B cell (primary cell): Measurements from ENCODE around the gene DNAJC15. TPM values are rescaled to one million over a fixed set of nuclear protein-coding genes. Genes with fewer than 3 reads are reported as not detected.

Source experiments
- ATAC-seq: fragments of 200-7000 bp; cut with Tn5 transposase; one replicate; pipeline ENCODE4 v1.10.0; 2021; ENCODE audit warnings: low read depth, mild to moderate bottlenecking, moderate number of reproducible peaks, moderate library complexity
- CTCF ChIA-PET: fragments of 350-600 bp; sonication (Branson Sonifier 250); formaldehyde crosslinking; loops from one replicate; lab custom pipeline; 2021; ENCODE audit warnings: antibody characterized with exemption, inconsistent platforms; lab: Charles Lee
- POLR2A ChIA-PET: fragments of 350-600 bp; sonication (Branson Sonifier 250); formaldehyde crosslinking; loops from one replicate; lab custom pipeline; 2021; ENCODE audit warnings: antibody characterized with exemption; lab: Charles Lee
- DNase-seq: peaks from one replicate; pipeline ENCODE4 v3.0.0; 2013
- H2AFZ ChIP-seq: 2 replicates; pipeline ENCODE4 v1.6.1; 2012; ENCODE audit warnings: mild to moderate bottlenecking, low read depth, low read length; ENCODE audit not compliant: insufficient read depth, poor library complexity, severe bottlenecking
- H3K27ac ChIP-seq, 2 donors: 1 replicate in 1 of 2; 2 replicates in 1 of 2; pipeline ENCODE4 v1.5.1; 2012 to 2013; ENCODE audit warnings: low read length in 2 of 2, mild to moderate bottlenecking in 2 of 2, moderate library complexity in 1 of 2
- H3K27me3 ChIP-seq, 4 experiments: fragments of 200-600 bp in 1 of 4; sonication (generic) in 1 of 4; replicated peaks in 1 of 4; 1 replicate in 2 of 4; 2 replicates in 2 of 4; pipeline versions ENCODE4 v1.6.1 to v1.7.0; 2013 to 2016; ENCODE audit warnings: low read length in 3 of 4, mild to moderate bottlenecking in 2 of 4, mixed read lengths in 1 of 4, moderate library complexity in 1 of 4; ENCODE audit not compliant: insufficient read depth in 4 of 4, control insufficient read depth in 3 of 4; ENCODE audit errors: control extremely low read depth in 1 of 4
- H3K36me3 ChIP-seq, 2 experiments: replicated peaks in 1 of 2; 1 replicate in 1 of 2; 2 replicates in 1 of 2; pipeline versions ENCODE4 v1.6.1 to v1.7.1; 2013; ENCODE audit warnings: low read length in 1 of 2; ENCODE audit not compliant: insufficient read depth in 2 of 2, control insufficient read depth in 1 of 2; ENCODE audit errors: control extremely low read depth in 1 of 2, extremely low read depth in 1 of 2
- H3K4me1 ChIP-seq, 2 donors: fragments of 200-600 bp in 1 of 2; sonication (generic) in 1 of 2; 1 replicate in 1 of 2; 2 replicates in 1 of 2; pipeline versions ENCODE4 v1.5.1 to v1.6.1; 2013 to 2017; ENCODE audit warnings: low read length in 2 of 2; ENCODE audit not compliant: control insufficient read depth in 2 of 2, insufficient read depth in 2 of 2
- H3K4me2 ChIP-seq: replicated peaks from 2 replicates; pipeline ENCODE3; 2012; ENCODE audit warnings: mild to moderate bottlenecking, low read depth, low read length; ENCODE audit not compliant: poor library complexity, severe bottlenecking
- H3K4me3 ChIP-seq, 5 experiments: fragments of 200-600 bp in 1 of 5; sonication (generic) in 1 of 5; 1 replicate in 3 of 5; 2 replicates in 2 of 5; pipeline versions ENCODE4 v1.5.1 to v1.7.0; 2011 to 2016; ENCODE audit warnings: low read length in 4 of 5, mild to moderate bottlenecking in 4 of 5, low read depth in 2 of 5, control low read depth in 1 of 5, moderate library complexity in 1 of 5; ENCODE audit not compliant: insufficient read depth in 1 of 5; ENCODE audit errors: control extremely low read depth in 1 of 5, extremely low read depth in 1 of 5
- H3K79me2 ChIP-seq: fragments of 200-600 bp; sonication (generic); one replicate; pipeline ENCODE4 v1.6.0; 2016; ENCODE audit warnings: low read length; ENCODE audit not compliant: control insufficient read depth, insufficient read depth
- H3K9ac ChIP-seq: fragments of 200-600 bp; sonication (generic); 2 replicates; pipeline ENCODE4 v1.6.1; 2017; ENCODE audit warnings: mild to moderate bottlenecking, low read length, moderate library complexity
- H3K9me3 ChIP-seq, 3 donors: one replicate each; pipeline versions ENCODE4 v1.6.1 to v1.7.1; 2013; ENCODE audit warnings: low read length in 2 of 3; ENCODE audit not compliant: control insufficient read depth in 2 of 3, insufficient read depth in 1 of 3; ENCODE audit errors: control extremely low read depth in 1 of 3
- H4K20me1 ChIP-seq: 2 replicates; pipeline ENCODE4 v1.6.0; 2012; ENCODE audit warnings: mild to moderate bottlenecking, low read length; ENCODE audit not compliant: insufficient read depth, control insufficient read depth, poor library complexity, severe bottlenecking
- H3K27ac Mint-ChIP-seq: one replicate; pipeline ENCODE4 v1.8.0; 2021; ENCODE audit warnings: mixed read lengths
- H3K27me3 Mint-ChIP-seq: one replicate; pipeline ENCODE4 v1.8.0; 2021; ENCODE audit warnings: mixed read lengths
- H3K4me1 Mint-ChIP-seq: one replicate; pipeline ENCODE4 v1.8.0; 2021; ENCODE audit warnings: mixed read lengths
- H3K4me3 Mint-ChIP-seq: one replicate; pipeline ENCODE4 v1.8.0; 2021; ENCODE audit warnings: mixed read lengths
- H3K9me3 Mint-ChIP-seq: one replicate; pipeline ENCODE4 v1.8.0; 2022; ENCODE audit warnings: mixed read lengths; ENCODE audit not compliant: insufficient read depth
- EZH2 ChIP-seq: IDR thresholded peaks from 2 replicates; pipeline ENCODE4 v1.6.1; 2012; ENCODE audit warnings: borderline replicate concordance, low read depth, mild to moderate bottlenecking, moderate library complexity, low read length; ENCODE audit not compliant: insufficient read depth, poor library complexity, severe bottlenecking
- WGBS: methylation state at CpG from one replicate; pipeline ENCODE4 v1.1.5; 2013; ENCODE audit warnings: missing lambda C conversion rate; ENCODE audit not compliant: insufficient coverage; 5-methylcytosine and 5-hydroxymethylcytosine counted together
- intact Hi-C: fragments of 100-400 bp; cut with micrococcal nuclease; formaldehyde crosslinking; loops from one replicate; pipeline ENCODE4 v1.10.0; 2022
- polyA plus RNA-seq: library from polyadenylated mRNA; depleted of rRNA; stranded (reverse); fragments of >200 nt; gene quantifications from 2 replicates; pipeline ENCODE4 v1.2.3, GENCODE V29; 2012
- total RNA-seq, 2 donors: library from RNA; stranded (reverse); fragments of 120-200 nt in 1 of 2; gene quantifications; 1 replicate in 1 of 2; 2 replicates in 1 of 2; pipeline versions ENCODE4 v1.2.3 to v1.2.4, GENCODE V29; 2013 to 2022
- TF ChIP-seq, protein P1 (sequence below): fragments of 200-600 bp; IDR thresholded peaks from one replicate; pipeline ENCODE4 v1.8.0; 2022; ENCODE audit warnings: antibody characterized with exemption, mild to moderate bottlenecking

Gene DNAJC15
- total and polyA plus RNA-seq, 2 donors (not counting 1 experiment from before 2014, with no cell fraction given) = 11.5 to 15.2 TPM

DNA sequence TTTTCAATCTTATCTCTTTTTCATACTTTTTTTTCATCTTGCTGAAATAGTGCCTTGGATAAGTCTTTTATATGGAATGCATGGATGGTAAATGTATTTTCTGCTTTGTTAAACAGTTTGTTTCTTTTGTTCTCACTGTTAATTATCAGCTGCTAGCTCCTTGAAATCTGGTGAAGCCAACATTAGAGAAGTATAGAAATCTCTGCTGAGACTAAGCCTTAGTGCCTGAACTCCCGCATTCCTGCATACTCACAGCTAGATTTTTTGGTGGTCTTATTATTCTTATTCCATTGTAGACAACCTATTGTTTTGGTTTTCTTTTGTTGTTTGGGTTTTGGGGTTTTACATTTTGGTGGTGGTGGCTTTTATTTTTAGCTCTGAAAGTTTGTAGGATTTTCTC lies 48.4 kb downstream of the DNAJC15 start:
- Mint-ChIP-seq H3K4me1 (peaks cover 36% of the 10 kb centered on the region), H3K27ac (peak overlapping the region; percentile 41), H3K9me3 (no peaks in the 10 kb centered on the region), H3K27me3 (no peaks in the 10 kb centered on the region), H3K4me3 (no peak overlapping the region)
- H3K9me3 ChIP-seq = peaks cover 0 to 1% (median 0%) of the 10 kb centered on the region in 3 donors
- H3K36me3 ChIP-seq = peaks cover 3 to 20% of the 10 kb centered on the region in 2 experiments
- no peak overlapping the region for H3K4me2 ChIP-seq
- POLR2A ChIA-PET = interaction anchor here (0.6 to 0.7 kb wide), 3 partner anchors 17 to 56 kb away, joined by 3 to 5 read pairs (median 5); no protein-coding TSS in a partner anchor
- H3K79me2 ChIP-seq = peaks cover 59% of the 10 kb centered on the region
- intact Hi-C loops = no loop called here
- CTCF ChIA-PET = interaction anchor here (0.7 to 3.6 kb wide), 4 partner anchors 9 to 102 kb away, joined by 3 to 13 read pairs (median 8); no protein-coding TSS in a partner anchor
- H4K20me1 ChIP-seq = no peaks in the 10 kb centered on the region
- no peaks in the 10 kb centered on the region for H3K27me3 ChIP-seq
- no peak for ATAC-seq
- peaks cover 10 to 25% of the 10 kb centered on the region in 2 donors for H3K4me1 ChIP-seq
- peak overlapping the region in 1 of 2 donors; percentile 25 for H3K27ac ChIP-seq
- no peak overlapping the region for H3K9ac ChIP-seq
- no peak overlapping the region for H2AFZ ChIP-seq
- DNase-seq = no peak
- WGBS = no CpG with 5 or more reads among the region's 1 CpG
- no peak for TF ChIP-seq EZH2
- TF ChIP-seq, protein P1, sequence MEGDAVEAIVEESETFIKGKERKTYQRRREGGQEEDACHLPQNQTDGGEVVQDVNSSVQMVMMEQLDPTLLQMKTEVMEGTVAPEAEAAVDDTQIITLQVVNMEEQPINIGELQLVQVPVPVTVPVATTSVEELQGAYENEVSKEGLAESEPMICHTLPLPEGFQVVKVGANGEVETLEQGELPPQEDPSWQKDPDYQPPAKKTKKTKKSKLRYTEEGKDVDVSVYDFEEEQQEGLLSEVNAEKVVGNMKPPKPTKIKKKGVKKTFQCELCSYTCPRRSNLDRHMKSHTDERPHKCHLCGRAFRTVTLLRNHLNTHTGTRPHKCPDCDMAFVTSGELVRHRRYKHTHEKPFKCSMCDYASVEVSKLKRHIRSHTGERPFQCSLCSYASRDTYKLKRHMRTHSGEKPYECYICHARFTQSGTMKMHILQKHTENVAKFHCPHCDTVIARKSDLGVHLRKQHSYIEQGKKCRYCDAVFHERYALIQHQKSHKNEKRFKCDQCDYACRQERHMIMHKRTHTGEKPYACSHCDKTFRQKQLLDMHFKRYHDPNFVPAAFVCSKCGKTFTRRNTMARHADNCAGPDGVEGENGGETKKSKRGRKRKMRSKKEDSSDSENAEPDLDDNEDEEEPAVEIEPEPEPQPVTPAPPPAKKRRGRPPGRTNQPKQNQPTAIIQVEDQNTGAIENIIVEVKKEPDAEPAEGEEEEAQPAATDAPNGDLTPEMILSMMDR = no peak
- no peak overlapping the region for H3K4me3 ChIP-seq

DNA sequence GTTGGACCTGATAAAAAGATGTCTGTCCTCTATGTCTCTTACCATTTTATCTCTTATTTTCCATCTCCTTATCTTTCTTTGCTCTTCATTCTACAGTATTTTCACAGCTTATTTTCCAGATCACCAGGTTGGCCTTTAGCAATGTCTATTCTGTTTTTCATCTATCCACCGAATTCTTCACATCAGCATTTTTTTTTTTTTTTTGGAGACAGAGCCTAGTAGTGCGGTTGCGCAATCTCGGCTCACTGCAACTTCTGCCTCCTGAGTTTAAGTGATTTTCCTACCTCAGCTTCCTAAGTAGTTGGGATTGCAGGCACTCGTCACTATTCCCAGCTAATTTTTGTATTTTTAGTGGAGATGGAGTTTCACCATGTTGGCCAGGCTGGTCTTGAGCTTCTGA lies 49.0 kb downstream of the DNAJC15 start:
- Mint-ChIP-seq H3K4me3 (no peak overlapping the region), H3K27ac (no peak overlapping the region), H3K9me3 (no peaks in the 10 kb centered on the region), H3K27me3 (no peaks in the 10 kb centered on the region), H3K4me1 (peaks cover 41% of the 10 kb centered on the region)
- WGBS = 100% methylated on average over 1 of the region's 5 CpGs
- Histone ChIP-seq H3K4me3 (no peak overlapping the region), H4K20me1 (no peaks in the 10 kb centered on the region), H3K4me2 (no peak overlapping the region), H3K9me3 (peaks cover 0 to 1% (median 0%) of the 10 kb centered on the region in 3 donors), H3K9ac (no peak overlapping the region), H3K27me3 (no peaks in the 10 kb centered on the region), H3K27ac (no peak overlapping the region), H3K4me1 (peaks cover 15 to 31% of the 10 kb centered on the region in 2 donors), H3K79me2 (peaks cover 61% of the 10 kb centered on the region), H2AFZ (no peak overlapping the region), H3K36me3 (peaks cover 3 to 20% of the 10 kb centered on the region in 2 experiments)
- no peak for DNase-seq
- no peak for ATAC-seq
- ChIA-PET CTCF (interaction anchor here (0.7 to 3.6 kb wide), 4 partner anchors 9 to 103 kb away, joined by 3 to 13 read pairs (median 8); no protein-coding TSS in a partner anchor), POLR2A (interaction anchor here (0.6 to 0.7 kb wide), 2 partner anchors 24 to 55 kb away, joined by 5 read pairs; no protein-coding TSS in a partner anchor)
- intact Hi-C loops = no loop called here
- TF ChIP-seq, protein P1 = no peak
- no peak for TF ChIP-seq EZH2
